CD4-positive, alpha-beta T cell treated with Interferon gamma for 1 hour (primary cell): ENCODE results near the gene EFNA5.

Experiments
- DNase-seq: peaks from one replicate; pipeline ENCODE4 v3.0.0-alpha.2; 2020

The EFNA5 gene

DNA sequence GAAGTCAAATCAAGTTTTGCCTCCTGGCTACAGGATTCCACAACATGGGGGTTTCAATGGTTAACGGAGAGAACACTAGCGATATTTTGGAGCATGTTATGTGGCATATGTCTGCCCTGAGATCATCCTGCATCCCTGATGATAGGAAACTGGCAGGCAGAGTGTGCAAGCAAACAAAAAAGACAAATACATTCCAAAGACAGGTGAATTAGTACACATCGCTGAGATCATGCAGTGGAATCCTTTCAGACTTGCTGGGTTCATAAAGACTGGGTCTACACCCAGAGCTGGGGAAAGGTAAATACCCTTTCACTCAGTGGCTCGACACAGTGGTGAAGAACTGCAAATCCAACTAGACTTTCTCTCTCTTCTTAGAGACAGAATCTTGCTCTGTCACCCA lies 286.5 kb downstream of the EFNA5 start:
- DNase-seq, result no peak

DNA sequence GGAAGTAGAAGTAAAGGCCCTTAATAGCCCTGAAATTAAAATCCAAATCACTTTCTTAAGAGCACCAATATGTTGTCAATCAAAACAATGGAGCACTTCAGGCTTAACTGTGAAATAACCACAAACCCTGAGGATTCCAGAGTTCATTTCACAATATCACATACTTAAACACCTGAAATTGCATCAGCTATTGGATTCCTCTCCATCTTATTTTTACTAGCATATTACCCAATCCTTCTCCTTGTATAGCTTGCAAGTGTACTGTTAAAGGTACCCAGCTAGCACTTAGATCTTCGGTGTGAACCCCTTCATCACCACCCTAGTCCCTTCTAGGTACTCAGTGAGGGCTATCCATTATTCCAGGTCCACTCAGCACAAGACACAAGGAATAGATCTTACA lies 287.3 kb downstream of the EFNA5 start:
- DNase-seq, result no peak

DNA sequence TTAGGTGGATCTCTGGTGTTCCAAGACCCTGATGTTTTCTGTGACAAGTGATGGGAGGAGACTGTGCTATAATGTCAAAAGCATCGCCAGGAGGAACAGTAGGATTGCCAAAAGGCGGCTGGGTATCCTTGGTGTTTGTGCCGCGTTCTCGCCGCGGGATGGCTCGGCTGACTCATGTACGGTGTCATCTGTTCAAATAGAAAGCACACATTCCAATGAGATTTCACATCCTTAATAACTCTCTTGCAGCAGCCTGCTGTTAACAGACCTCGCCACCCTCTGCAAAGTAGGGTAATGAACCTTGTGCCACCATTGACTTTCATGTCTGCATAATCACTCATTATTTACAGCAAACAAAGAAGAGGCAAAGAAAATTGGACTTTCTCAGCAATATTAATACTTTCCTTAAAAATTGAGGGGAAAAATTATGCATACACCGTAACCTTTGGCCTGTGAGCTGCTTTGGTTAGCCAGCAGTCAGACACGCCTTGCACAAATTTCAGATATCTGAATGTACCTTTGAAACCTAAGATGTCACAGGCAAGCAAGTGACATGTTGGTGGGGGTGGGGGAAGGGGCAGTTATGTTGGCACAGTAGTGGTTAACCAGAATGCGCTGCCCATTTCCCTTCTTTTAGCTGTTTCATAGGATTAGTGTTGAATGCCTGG lies 289.4 kb downstream of the EFNA5 start:
- DNase-seq, result no peak

DNA sequence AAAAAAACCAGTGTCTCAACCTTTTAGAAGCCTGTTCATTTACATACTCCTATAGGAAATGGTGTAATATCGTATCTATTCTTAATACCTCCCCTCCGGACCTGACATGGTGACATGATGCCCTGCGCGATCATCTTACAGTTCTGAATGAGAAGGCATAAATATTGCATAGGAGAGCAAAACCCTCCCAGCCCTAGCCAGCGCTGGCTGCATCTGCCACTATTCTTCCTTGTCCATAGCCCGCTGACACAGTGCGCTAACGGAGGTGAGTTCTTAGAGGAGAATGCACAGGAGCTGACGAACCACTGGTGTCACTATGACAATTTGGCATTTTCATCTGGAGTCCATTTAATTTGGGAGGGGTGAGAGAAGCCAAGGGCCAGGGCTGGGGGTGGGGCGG lies 290.1 kb downstream of the EFNA5 start:
- DNase-seq, result no peak

DNA sequence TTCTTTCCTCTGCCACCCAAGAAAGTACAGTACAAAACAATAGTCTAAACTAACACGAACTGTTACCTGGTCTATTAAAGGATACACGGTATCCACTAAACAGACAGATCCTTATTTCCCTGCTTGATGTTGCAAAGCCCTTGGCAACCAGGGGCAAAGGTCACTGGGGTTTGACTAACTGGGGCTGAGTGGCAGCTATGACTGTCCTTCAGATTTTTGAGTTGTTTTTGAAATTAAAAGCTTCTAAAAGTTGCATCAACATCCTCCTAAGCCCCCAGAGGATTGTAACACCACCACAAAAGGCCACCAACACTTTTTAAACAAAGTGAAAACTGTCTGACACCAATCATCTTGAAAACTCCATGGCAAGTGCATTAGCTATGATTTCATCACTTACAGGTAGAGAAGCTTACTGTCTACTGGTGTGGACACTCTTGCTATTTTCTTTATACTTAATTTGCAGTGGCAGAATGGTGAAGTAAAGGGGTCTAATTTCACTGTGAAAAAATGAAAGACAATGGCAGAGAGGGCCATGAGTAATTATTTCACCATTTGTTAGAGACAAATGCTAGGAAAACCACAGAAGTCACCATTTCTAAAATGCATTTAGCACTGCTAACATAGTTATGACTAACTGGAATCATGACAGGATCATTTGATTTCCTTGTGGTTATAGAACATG lies 292.4 kb downstream of the EFNA5 start:
- DNase-seq, result no peak

DNA sequence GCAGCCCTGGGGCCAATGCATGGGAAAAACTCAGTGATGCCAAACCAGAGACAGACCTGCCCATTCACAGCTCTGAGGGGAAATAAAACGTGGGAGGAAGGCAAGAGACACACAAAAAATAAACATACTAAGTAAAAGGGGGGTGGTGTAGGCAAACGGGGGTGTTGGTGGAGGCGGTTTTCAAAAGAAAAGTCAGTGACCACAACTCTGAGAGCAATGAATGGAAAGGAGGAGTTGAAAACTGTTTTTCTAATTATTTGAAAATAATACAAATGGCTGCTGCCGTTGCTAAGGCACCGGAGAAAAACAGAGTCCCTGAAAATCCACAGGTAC lies 293.5 kb downstream of the EFNA5 start:
- DNase-seq, result no peak

DNA sequence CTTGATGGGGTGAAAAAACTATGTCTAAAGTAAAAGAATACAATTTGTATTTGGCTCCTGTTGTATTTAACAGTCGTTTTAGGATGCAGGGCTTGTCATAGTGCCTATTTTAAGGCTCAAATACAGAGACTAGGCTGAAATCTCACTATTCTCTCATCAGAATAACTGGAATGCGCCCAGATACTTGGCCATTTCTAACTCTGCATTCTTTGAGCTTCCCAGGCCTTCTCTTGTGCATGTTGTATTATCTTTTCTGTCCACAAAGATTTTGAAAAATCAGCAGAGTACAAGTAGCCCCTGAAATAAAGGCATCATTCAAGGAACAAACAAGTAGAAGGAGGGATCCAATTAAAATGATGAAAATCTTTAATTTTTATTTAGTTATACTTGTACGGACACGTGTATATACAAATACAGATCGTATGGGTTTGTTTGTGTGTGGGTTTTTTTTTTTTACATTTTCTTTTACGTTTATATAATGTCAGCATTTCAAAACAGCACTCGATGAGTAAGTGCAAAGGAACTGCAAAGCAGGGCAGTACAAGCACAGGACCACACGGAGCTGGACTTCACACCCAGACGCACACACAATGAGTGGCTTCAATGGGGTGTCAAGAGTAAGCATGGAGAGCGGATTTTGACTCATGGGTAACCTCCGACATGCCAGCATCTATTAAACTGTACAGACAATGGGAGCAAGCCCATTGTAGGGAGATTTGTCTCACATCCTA lies 294.0 kb downstream of the EFNA5 start:
- no peak for DNase-seq

DNA sequence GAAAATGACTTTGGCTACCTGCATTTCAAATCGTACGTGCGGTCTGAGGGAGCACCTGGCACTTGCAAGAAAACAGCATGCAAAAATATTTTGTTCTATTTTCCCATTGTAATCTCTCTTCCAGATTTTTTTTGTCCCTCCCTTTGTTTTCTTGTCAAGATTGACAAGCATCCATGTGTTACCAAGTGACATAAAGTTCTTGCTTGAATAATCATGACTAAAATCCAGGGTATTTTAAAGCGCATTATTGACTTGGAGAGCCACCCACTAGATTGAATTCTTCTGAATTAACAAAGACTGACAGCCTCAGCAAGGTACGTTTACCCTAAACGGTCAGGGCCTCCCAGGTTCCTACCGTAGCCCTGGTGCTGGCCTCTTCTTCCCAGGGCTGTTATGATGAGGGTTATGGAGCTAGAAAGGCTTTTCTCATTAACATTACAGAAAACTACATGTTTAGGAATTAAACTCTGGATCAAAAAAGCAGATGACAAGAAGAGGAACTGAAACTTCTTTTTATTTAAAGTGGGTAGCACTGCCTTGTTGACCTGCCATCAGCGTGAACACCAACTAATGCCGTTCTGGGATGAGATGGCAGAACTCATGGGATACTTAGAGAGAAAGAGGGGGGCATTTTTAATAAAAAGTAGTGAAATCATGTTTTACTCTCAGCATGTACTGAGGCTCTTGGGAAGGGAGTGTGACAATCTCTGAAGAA lies 297.0 kb downstream of the EFNA5 start:
- no peak for DNase-seq

DNA sequence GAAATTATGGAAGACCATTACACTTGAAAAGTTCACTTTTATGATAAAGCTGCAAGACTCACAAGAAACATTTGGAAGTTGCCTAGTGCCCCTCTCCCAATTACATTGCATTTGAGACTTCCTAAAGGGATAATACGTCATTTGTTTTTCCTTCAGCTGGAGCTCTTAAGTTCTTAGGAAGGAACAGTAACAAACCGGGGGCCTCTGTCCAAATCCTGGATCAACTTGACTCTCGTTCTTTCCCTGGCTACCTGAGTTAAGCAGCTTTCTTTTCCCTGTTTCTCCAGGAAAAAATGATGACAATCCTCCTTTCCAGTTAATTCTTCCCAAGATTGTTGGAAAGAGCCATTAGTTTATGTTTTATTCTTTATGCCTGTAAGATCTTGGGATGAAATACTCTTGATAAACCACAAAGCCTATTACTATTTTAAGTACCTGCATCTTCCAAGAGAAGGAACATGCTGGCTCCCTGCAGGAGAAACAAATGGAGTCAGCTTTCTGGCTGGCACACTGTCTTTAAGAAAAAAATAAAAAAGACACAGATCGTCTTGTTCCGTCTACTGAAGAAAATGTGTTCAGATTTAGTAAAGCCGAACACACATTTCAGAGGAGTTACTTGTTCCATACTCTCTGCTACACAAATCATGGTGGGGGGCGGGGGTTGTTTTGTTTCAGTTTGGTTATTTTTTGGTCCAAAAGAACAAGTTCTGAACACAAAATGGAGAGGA lies 297.9 kb downstream of the EFNA5 start:
- DNase-seq, result no peak

DNA sequence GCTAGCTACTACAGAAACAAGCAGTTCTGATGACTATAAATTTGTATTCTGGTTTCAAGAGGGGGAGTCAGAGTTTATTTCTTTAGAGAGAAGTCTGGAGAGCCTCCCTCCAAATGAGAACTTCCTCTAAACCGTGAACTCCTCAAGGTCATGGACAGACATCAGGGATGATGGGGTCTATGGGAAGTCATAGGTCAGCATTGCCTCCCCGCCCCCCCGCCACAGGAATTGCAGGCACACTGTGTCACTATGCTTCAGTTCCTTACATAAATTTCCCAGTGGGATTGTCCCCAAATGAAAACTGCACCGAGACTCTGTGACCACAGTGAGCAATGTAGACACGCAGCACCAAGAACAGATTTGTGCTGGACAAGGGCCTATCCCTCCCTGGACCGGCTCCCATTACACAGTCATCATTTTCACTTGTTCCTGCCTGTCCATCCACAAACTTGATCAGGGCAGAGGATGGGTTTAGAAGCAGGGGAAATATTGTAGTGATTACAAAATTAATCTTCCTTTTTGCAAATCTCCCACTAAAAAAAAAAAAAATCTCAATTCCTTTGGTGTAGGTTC lies 300.3 kb downstream of the EFNA5 start:
- no peak for DNase-seq

DNA sequence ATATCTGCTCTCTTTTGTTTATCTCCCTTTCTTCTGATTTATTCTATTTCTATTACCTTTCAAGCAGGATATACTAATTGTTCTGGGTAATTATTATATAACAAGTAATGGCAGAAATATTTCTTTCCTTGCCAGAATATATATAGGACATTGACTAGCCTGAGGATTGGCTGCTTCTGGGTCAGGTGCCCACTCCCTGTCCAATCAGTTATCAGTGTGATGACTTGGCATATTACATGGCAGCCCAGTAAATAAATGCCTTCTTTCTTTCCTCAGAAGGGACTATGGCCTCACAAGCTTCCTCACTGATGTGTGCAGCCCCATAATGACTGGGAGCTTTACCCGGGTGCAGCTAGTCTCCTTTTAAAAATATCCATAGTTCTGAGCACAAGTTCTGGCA lies 301.1 kb downstream of the EFNA5 start:
- no peak for DNase-seq

DNA sequence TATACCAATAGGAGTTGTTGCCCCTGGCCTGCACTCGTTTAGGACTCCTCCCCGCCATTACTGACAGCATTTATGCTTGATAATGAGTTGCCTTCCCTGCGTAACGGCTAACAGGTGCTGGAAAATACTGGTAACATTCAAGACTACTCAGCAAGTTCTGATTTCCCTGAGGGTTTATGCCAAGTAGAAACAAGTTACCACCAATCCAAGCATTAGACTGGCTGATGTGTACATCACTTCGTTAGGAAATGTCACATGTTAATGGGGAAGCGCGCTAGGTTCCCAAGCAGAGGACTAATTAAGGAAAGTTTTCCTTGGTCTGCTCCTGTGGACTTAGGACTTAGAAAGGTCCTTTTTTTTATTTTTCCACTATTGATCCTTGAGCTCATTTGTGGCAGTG lies 302.1 kb downstream of the EFNA5 start:
- DNase-seq, result no peak

DNA sequence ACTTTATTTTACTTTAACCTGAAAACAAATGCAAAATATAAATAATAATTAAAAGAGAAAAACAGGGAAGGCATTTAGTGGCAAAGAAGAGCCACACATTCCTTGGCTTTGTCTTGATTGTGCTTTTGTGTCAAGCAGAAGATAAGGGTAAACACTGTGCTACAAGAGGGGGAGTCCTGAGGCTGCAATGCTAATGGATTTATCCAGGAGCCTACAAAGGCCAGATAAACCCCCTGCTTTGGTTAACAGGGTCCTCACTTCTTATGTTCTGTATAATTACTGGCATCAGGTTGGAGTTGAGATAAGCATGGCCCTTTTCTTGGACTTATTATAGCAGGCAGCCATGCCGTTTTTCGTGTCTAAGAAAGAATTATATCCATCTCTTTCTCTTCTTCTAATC lies 302.8 kb downstream of the EFNA5 start:
- DNase-seq, result no peak

DNA sequence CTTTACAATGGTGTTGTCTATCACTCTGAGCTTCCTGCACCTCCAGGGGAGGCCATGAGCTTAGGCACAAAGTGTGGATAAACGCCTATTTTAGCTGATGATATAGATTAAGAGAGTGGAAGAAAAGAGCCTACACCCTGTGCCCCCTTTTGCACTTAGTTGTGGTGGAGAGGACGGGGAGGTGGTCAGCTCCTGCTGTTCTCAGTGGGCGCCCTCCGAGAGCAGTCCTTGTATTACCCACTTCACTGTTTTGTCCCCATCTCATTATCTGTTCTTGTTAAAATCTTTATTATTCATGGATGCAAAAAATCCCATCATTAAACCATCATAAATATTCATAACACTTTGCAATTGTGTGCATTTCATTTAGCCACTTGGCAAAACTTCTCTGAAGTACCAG lies 303.3 kb downstream of the EFNA5 start:
- DNase-seq, result no peak

DNA sequence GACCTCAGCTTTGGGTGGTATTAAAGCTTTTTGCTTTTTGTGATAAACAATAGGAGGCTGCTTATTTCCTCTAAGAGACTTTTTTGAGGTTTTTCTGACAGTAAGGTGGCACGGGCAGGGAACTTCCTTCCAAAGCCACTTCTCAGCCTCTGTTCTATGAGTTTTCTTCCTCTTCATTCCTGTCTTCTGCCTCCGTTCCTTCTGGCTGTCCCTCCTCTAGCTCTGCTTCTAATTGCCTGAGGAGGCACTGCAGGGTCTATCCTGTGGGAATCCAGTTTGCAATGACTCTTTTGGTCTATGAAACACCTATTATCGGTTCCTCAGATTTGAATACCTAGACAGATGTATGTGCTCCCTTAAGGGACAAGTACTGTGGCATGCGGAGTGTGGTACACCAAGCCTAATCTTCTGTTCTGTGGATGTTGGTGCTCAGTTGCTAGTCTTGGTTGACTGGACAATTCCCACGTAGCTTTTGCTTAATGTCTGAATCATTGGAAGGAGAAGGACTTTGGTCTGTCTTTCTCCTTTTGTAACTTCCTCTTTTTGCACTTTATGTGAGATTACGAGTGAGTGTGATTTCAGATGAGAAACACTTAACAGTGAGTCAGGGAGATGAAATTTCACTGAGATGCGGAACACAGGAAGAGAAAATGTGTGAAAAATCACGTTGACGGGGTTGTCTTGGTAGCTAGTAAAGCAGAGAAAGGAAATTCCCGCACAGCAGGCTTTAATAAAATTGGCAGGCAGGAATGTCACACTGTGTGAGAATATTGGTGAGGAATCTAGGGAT lies 305.2 kb downstream of the EFNA5 start:
- no peak for DNase-seq

DNA sequence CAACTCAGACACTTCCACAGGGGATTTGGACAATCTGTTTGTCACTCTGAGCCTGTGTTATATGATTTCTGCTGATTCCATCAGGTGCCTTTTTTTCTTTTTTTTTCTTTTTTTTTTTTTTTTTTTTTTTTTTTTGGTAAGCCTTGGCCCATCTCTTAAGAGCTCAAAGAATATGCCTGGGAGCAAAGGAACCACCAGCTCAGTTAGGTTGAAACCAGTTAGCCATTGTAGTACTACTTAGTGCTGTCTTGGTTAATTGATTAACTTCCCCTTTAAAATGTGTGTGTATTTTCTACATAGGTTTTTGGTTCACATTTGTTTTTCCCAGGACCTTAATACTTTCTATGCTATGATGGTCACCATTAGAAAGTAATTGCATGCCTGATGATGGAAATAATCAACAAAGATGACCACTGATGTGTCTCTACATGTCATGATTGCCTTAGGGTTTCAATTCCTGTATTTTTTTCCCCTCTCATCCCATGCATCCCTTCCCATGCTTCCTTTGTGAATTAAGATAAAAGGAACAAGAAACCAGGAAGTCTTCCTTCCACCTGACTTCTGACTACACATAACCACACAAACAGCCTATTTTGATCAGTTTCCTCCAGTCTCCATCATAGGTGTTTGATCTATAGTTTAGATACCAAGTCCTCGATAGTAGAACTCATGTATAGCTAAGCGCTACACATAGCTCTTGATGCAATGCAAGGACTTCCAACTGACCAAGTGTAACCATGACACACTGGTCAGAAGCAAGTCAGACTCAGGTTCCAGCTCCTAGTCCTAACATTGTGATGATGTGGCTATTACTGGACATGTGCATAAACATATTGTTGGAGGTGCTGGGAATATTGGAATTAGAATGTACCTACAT lies 306.1 kb downstream of the EFNA5 start:
- no peak for DNase-seq

DNA sequence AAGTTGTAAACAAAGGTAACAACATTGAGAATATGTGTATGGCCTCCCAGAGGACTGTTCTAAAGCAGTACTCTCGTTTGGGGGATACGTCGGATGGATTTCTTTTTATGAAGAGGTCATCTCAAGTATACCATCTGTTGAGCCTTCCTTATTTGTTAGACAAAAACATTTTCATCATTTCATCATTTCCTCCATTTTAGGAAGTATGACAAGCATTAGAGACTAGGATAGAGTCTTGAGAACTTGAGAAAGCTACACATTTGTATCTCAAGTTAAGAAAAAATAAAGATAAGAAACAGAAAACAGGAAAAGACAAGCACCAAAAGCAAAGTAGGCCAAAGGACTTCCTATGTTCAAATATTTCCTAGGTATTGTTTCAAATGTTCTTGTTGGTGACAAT lies 307.0 kb downstream of the EFNA5 start:
- DNase-seq, result no peak

DNA sequence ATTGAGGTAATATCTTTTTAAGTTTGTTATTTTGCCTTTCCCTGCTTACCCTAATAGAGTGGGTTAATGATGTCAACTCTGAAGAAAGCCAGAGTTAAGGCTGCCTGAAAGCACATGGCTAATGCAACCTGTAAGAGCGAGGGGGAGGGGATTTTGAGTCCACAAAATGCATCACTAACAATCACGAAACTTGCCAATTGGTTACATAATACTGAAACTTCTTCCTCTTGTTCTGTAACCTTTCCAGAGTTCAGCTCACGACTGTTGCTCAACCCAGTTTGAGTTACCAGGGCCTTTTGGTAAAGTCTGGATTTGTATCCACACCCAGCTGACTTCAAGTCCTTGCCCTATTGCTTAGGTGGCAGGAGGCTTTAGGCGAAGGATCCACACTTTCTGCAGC lies 308.8 kb downstream of the EFNA5 start:
- DNase-seq, result peak; percentile 54

DNA sequence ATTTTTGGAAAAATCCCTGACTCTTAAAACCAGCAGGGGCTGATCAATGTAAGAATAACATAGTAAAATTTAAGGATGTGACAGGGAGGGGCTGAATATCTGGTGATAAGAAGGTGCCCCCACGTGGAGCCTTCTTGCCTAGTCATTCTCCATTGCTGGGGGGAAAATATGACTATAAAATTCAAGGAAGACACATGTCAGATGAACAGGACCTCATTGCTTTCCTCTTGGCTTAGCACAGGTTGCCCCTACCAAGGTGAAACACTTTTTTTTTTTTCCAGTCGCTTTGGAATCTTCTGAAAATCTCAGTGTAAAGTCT lies 310.9 kb downstream of the EFNA5 start:
- no peak for DNase-seq

DNA sequence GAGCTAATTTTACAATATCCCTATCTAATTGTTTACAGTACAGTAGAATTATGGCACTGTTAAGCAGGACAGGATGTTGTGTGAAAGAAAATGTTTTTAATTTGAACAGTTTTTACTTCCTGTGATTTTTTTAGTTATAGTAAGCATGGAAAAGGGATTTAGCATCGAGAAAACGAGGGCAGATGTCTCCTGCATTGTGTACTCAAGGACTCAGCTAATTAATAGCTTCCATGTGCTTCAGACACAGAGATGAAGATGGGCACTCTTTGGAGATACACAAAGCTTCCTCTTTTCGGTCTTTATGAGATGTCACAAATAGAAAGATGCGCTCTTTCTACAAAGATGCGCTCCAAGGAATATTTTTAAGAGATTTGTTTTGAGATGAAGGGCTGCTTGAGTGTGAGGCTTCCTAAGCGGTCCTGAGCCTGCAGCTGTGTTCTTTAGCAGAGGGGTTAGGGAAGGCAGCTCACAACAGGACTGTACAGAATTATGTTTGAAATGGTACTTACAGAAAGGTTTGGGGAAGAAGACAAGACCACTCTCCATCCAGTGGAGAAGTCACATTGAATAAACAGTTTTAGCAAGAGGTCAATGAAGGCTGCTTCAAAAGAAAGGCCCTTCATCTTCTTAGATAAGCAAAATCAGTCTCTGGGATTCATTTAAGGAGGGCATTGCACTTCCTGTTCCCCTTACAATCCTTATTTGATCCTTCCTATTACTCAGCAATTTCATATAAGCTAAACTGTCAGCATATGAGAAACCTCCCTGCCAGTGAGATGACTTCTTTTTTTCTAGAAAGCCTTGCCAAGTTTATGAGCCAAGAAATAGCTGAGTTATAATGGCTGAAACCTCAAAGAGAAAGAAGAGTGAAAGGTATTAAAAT lies 311.5 kb downstream of the EFNA5 start:
- DNase-seq, result no peak
